Suppressor macrophage treated with lipopolysaccharide for 4 hours (primary cell): ENCODE results near the gene BEST1.
A peak's percentile ranks its signal among the peaks of the same experiment; 100 is the strongest.
"Not testable (repeated sequence)": the region's sequence is repeated elsewhere in the genome, so short reads cannot be mapped to it uniquely, and the experiment has no call there.

Source experiments
- DNase-seq: peaks from one replicate; pipeline ENCODE4 v3.0.0-alpha.2; 2020

Gene BEST1

GRCh38 chr11:61980783-61981541, 30.8 kb downstream of the BEST1 start:
- no peak for DNase-seq

DNA sequence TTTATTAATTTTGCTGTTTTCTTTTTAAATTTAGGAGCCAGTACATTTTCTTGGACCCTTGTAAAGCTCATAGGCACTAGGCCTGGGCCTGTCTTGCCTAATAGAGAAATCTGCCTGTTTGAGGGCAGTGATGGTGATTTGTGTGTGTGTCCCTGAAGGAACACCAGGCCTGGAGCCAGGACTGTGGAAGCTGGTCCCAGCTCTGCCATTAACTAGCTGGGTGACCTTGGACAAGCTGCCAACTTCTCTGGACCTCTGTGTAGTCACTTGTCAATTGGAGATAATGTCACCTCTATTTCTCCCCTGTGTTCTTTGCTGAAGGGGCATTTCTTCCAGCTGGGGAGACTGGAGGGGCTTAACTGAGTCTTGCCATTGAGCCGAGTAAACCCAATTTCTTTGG, 33.3 kb downstream of the BEST1 start:
- no peak for DNase-seq

DNA sequence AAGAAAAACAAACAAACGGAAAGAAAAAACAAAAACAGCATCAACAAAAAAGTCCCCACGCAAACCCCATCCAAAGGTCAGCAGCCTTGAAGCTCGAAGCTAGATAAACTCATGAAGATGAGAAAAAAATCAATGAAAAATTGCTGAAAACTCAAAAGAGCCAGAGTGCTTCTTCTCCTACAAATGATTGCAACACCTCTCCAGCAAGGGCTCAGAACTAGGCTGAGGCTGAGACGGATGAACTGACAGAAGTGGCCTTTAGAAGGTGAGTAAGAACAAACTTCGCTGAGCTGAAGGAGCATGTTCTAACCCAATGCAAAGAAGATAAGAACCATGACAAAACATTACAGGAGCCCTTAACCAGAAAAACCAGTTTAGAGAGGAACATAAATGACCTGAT, 35.7 kb downstream of the BEST1 start:
- DNase-seq, result peak; percentile 48

DNA sequence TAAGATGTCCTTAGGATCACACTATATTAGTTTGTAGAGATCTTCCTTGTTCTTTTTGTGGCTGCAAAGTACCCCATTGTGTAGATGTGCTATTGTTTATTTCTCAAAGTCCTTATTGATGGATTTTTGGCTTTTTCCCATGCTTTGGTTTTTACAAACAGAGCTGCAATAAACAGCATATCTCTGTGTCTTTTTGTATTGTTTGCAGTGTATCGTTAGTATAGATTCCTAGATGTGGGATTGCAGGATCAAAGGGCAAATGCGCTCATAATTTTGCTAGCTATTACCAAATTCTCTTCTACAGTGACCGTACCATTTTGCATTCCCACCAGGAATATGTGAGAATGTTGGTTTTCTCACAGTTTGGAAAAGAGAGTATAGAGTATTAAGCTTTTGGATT, 44.8 kb downstream of the BEST1 start:
- DNase-seq, result no peak

DNA sequence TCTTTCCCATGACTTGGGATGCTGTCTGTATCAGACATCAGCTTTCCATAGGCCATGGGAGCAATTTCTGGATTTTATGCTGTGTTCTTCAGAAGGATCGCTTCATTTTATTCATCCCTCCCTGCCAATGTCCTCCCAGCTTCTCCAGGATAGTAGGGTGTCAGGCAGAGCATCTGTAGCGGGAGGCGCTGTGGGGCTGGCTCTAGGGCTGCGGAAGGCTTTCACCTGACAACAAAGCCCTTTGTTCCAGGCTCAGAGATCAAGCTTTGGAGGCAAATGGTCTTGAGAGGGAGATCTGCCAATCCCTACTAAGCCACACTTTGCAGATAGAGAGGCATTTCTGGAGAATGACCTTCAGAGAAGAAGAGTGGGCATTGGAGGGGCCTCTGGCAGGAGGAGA, 46.8 kb downstream of the BEST1 start:
- no peak for DNase-seq

DNA sequence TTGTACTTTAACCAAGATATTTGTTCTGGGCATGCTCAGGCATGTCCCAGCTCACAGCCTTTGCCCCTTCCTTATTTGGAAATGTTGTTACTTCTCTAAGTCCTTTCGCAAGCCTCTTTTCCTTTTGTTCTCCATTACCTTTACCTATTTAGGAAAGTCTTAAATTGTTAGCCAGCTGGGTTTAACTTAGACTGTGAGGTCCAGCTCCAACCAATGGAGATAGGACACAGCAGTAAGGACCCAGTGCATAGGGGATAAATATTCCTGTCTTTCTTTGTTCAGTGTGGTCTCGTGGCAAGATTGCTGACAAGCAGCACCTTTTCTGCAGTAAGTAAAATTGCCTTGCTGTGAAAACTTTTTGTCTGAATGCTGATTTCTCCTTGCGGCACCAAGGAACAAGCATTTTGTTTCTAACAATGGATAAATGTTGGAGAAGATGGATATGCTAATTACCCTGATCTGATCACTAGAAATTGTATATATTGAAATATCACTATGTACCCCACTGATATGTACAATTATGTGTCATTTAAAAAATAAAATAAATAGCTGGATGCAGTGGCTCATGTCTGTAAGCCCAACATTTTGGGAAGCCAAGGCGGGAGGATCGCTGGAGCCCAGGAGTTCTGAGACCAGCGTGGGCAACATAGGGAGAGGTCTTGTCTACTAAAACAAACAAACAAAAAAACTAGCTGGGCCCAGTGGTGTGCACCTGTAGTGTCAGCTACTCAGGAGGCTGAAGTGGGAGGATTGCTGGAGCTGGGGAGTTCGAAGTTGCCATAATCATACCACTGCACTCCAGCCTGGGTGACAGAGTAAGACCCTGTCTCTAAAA, 49.2 kb downstream of the BEST1 start:
- no peak for DNase-seq

GRCh38 chr11:62000539-62001446, 50.6 kb downstream of the BEST1 start:
- no peak for DNase-seq

DNA sequence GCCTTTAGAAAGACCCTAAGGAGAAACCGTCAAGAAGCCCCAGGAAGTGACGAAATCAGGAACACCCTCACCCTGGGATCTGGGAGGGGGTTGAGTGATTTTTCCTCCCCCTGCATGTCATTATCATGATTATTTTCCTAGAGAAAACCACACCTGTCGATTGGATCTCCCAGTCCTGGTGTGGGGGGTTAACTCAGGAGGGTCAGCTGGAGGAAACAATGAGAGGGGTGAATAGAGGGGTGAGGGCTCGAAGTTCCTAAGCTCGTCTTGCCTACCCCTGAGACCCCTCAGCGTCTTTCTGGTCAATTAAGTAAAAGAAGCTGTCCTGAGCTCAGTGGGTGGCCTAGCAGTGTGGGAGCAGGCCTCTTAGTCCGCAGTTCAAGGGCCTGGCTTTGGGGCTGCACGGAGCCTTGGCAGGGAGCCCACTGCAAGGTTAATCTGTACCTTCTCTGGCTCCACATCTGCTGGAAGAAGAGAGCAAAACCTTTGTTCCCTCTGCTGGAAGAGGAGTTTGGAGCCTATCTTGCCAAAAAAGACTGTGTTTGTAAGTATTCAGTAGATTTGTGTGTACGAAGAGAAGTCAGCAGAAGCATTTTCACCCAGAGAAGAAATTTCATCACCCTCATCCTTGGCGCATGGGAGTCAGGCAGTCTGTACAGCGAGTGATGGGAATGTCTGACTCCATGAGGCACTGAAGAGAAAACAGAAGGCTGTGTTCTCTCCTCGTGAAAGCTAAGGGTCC, 51.5 kb downstream of the BEST1 start:
- no peak for DNase-seq

DNA sequence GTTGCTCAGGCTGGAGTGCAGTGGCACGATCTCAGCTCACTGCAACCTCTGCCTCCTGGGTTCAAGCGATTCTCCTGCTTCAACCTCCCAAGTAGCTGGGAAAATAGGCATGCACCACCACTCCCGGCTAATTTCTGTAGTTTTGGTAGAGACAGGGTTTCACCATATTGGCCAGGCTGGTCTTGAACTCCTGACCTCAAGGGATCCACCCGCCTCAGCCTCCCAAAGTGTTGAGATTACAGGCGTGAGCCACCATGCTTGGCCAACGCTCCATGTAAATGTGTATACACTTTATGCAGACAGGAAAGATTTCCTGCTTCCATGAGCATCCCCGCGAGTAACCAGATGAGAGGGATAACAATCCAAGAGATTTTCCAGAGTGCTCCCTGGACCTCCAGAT, 52.1 kb downstream of the BEST1 start:
- DNase-seq, result not testable (repeated sequence)

- DNase-seq, result peak; percentile 96
Observed at GRCh38 chr11:62004473-62004872, 54.3 kb downstream of the BEST1 start.

DNA sequence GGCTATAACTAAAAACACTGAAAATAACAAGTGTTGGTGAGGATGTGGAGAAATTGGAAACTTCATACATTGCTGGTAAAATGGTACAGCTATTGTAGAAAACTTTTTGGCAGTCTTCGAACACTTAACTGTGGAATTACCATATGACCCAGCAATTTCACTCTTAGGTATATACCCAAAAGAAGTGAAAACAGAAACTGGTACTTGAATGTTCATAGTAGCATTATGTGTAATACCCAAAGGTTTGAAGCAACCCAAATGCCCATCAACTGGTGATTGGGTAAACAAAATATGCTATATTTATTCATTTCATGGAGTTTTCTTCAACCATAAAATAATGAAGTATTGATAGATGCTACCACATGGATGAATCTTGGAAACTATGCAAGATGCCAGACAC, 58.0 kb downstream of the BEST1 start:
- peak; percentile 62 for DNase-seq

GRCh38 chr11:62010935-62011528, 60.9 kb downstream of the BEST1 start:
- DNase-seq, result no peak

DNA sequence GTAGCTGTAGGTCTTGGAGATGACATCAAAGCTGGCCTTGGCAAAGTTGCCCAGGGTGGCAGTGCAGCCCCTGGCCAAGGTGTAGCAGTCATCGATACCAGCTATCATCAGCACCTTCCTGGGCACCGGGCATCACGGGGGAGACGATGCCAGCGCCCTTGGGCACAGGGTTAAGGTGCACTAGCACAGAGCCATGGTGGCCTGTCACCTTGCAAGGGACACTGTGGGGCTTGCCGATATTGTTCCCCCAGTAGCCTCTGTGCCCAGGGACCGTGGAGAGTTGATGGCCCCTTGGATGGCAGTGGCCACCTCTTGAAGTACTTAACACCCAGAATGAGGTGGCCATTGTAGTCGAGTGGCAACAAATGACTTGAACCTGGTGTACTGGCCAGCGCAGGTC, 61.7 kb downstream of the BEST1 start:
- DNase-seq, result no peak

- peak; percentile 77 for DNase-seq
Observed at GRCh38 chr11:62012451-62012831, 62.3 kb downstream of the BEST1 start.

DNA sequence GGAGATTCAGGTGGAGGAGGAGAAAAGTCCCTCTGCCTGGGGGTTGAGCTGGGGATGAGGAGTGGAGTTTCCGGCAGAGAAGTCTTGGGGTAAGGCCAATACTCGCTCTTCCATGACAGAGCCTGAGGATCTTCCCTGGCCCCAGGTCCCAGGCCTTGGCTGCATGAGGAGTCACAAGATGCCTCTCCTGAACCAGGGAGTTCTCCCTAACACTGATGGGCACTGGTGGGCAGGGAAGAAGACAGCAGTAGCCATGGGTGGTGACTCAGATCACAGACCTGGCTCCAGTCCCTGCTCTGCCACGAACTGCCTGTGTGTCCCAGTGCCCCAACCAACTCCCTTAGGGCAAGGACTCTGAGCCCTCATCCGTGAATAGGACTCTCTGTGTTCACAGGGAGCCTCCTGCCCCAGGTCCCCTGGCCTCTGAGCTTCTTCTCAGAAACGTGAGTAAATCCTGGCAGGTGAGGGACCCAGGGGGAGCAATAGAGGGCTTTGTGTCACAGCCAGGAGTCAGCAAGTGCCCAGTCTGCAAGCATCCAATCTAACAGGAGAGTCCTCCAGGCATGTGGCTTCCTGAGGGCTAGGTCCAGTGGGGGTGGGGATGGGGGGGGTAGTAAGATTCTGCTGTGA, 62.8 kb downstream of the BEST1 start:
- peak; percentile 51 for DNase-seq
